ENCODE data around the gene FAM24B. TPM values are rescaled to one million over a fixed set of nuclear protein-coding genes. Genes with fewer than 3 reads are reported as not detected.

FAM24B gene
- total RNA-seq, 1 donor = 3.1 TPM

- no peak for DNase-seq (ENCODE audit: low read depth)
- TF ChIP-seq, protein P1, sequence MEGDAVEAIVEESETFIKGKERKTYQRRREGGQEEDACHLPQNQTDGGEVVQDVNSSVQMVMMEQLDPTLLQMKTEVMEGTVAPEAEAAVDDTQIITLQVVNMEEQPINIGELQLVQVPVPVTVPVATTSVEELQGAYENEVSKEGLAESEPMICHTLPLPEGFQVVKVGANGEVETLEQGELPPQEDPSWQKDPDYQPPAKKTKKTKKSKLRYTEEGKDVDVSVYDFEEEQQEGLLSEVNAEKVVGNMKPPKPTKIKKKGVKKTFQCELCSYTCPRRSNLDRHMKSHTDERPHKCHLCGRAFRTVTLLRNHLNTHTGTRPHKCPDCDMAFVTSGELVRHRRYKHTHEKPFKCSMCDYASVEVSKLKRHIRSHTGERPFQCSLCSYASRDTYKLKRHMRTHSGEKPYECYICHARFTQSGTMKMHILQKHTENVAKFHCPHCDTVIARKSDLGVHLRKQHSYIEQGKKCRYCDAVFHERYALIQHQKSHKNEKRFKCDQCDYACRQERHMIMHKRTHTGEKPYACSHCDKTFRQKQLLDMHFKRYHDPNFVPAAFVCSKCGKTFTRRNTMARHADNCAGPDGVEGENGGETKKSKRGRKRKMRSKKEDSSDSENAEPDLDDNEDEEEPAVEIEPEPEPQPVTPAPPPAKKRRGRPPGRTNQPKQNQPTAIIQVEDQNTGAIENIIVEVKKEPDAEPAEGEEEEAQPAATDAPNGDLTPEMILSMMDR (IDR thresholded peaks at IDR 0.05; ENCODE audit: insufficient read depth, low read length) = no peak
- no peak overlapping the region for H3K4me3 ChIP-seq (ENCODE audit: low read depth, low read length)
Measured at GRCh38 chr10:122838880-122839279, 40.5 kb downstream of the FAM24B start.

DNA sequence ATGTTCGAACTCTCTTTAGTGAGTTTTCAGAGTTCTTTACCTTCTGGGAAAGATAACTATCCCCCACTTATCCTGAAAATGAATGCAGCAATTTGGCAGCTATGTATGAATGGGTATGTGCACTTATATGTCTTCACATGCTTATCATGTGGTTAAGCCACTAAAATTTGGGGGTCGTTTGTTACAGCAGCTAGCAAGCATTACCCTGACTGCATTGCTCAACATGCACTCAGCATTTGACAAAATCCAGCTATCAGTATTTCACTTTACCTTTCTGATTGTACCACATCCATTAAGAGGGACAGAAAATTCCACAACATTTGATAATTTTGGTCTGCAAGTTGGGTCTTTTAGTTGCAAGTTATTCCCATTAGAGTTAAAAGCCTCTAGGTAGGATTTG, 43.5 kb downstream of the FAM24B start:
- no peak for DNase-seq (ENCODE audit: low read depth)
- H3K4me3 ChIP-seq (ENCODE audit: low read depth, low read length) = no peak overlapping the region
- TF ChIP-seq, protein P1 (IDR thresholded peaks at IDR 0.05; ENCODE audit: insufficient read depth, low read length) = no peak

DNA sequence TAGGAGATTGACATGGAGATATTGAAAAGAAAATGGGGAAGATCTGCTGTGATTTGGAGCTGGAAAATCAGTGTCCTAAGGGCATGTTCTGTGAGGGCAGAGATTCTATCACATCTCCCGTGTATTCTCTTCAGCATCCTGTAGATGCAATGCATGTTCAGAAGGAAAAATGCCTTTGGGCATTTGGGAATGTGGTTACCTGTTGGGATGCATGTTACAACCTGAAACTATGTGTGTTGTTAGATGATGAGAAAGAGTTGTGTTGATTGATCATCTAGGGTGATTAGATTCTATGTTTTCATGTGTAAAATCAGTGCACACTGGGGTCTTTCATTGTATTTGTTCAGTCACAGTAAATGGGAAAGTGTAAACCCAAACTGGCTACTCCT, 48.4 kb downstream of the FAM24B start:
- TF ChIP-seq, protein P1 (IDR thresholded peaks at IDR 0.05; ENCODE audit: insufficient read depth, low read length) = no peak
- no peak for DNase-seq (ENCODE audit: low read depth)
- H3K4me3 ChIP-seq (ENCODE audit: low read depth, low read length) = no peak overlapping the region

DNA sequence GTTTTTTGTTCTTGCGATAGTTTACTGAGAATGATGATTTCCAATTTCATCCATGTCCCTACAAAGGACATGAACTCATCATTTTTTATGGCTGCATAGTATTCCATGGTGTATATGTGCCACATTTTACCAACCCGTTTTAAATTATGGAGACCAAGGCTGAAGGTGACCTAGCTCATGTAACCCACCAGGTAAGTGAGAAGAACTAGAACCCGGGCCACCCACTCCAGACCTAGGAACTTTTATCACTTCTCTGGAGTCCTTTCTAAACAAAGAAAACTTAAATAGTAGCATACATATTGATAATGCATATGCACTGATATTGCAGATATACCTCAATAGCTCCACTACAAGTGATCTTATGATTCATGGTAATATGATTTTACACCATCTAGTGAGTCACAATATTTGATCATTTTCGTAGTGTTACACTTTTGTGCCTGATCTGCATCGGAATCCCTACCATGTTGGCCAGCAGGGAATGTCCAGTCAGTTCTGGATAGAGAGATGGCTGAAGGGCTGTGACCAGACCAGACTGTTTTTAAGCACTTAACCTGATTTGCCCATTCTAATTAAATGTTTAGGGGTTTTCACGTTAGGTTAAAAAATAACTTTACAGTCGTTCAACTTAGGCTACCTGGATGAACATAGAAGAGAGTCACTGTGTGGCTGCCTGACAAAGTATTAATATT, 49.0 kb downstream of the FAM24B start:
- DNase-seq (ENCODE audit: low read depth) = no peak
- no peak overlapping the region for H3K4me3 ChIP-seq (ENCODE audit: low read depth, low read length)
- TF ChIP-seq, protein P1 (IDR thresholded peaks at IDR 0.05; ENCODE audit: insufficient read depth, low read length) = no peak

DNA sequence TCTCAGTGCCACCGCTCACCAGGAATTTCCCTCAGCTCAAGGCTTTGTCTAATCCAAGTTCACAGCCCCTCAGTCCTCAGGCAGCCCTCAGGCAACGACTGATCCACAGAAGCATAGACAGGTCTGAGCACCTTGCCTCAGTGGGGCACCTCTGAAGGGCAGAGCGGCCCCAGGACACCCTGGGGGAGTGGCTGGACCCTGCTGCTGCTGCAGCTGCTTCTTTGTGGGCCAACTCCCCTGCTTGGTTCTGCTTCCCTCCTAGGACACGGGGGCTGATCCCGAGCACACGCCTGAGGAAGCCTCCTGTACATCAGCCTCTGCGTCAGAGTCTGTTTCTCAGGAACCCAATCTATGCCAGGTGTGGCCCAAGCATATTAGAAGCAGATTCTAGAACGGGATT, 49.9 kb downstream of the FAM24B start:
- no peak for DNase-seq (ENCODE audit: low read depth)
- H3K4me3 ChIP-seq (ENCODE audit: low read depth, low read length) = no peak overlapping the region
- TF ChIP-seq, protein P1 (IDR thresholded peaks at IDR 0.05; ENCODE audit: insufficient read depth, low read length) = no peak

GRCh38 chr10:122828716-122829255, 50.6 kb downstream of the FAM24B start:
- TF ChIP-seq, protein P1 (IDR thresholded peaks at IDR 0.05; ENCODE audit: insufficient read depth, low read length) = no peak
- DNase-seq (ENCODE audit: low read depth) = no peak
- H3K4me3 ChIP-seq (ENCODE audit: low read depth, low read length) = no peak overlapping the region
